Panc1 (cell line): Measurements from ENCODE around the gene ZNF575. TPM values are rescaled to one million over a fixed set of nuclear protein-coding genes. Genes with fewer than 3 reads are reported as not detected.
"Not testable (repeated sequence)": the region's sequence is repeated elsewhere in the genome, so short reads cannot be mapped to it uniquely, and the experiment has no call there.

Source experiments
- ATAC-seq: fragments of 200-7000 bp; cut with Tn5 transposase; 2 replicates; pipeline ENCODE4 v1.9.1; 2020; ENCODE audit warnings: mild to moderate bottlenecking, moderate library complexity
- BruUV-seq: library from RNA; stranded (reverse); fragments of 400-500 nt; replicated peaks from 2 replicates; lab custom pipeline; 2021; lab: Mats Ljungman, UMichigan
- CTCF ChIA-PET: fragments of 300-600 bp; sonication (Branson Sonifier 250); formaldehyde crosslinking; loops from one replicate; lab custom pipeline; 2022; ENCODE audit warnings: antibody characterized with exemption; lab: Charles Lee
- POLR2A ChIA-PET: fragments of 300-600 bp; sonication (Branson Sonifier 250); formaldehyde crosslinking; loops from one replicate; lab custom pipeline; 2022; ENCODE audit warnings: antibody characterized with exemption; lab: Charles Lee
- DNase-seq: peaks from one replicate; pipeline ENCODE4 v3.0.0-alpha.2; 2010; ENCODE audit warnings: low read depth, low spot score
- H3K27ac ChIP-seq: 2 replicates; pipeline ENCODE4 v1.5.1; 2011; ENCODE audit warnings: mild to moderate bottlenecking, low read length, inconsistent platforms
- H3K27me3 ChIP-seq: fragments of 200-500 bp; sonication (Bioruptor generic); 2 replicates; pipeline ENCODE4 v1.6.0; 2014; ENCODE audit warnings: low read length, inconsistent platforms; ENCODE audit not compliant: control insufficient read depth, insufficient read depth
- H3K36me3 ChIP-seq: fragments of 200-500 bp; sonication (Bioruptor generic); 2 replicates; pipeline ENCODE4 v1.5.1; 2014; ENCODE audit warnings: inconsistent platforms, mild to moderate bottlenecking, low read length, moderate library complexity; ENCODE audit not compliant: control insufficient read depth, insufficient read depth
- H3K4me1 ChIP-seq: 2 replicates; pipeline ENCODE4 v1.5.1; 2011; ENCODE audit warnings: inconsistent platforms, mild to moderate bottlenecking, low read length, moderate library complexity; ENCODE audit not compliant: control insufficient read depth, insufficient read depth
- H3K4me3 ChIP-seq, 2 experiments: 2 replicates each; pipeline ENCODE4 v1.5.1; 2011 to 2012; ENCODE audit warnings: low read depth in 2 of 2, low read length in 2 of 2, mild to moderate bottlenecking in 2 of 2, inconsistent platforms in 1 of 2, moderate library complexity in 1 of 2
- H3K9me3 ChIP-seq: fragments of 200-500 bp; sonication (Bioruptor generic); 2 replicates; pipeline ENCODE4 v1.5.1; 2014; ENCODE audit warnings: low read depth, mild to moderate bottlenecking, inconsistent platforms, low read length, moderate library complexity; ENCODE audit not compliant: control insufficient read depth, insufficient read depth
- POLR2AphosphoS5 ChIP-seq: IDR thresholded peaks from 2 replicates; pipeline ENCODE4 v1.6.1; 2012; ENCODE audit warnings: mild to moderate bottlenecking, low read depth, low read length, moderate library complexity
- SIN3A ChIP-seq: IDR thresholded peaks from 2 replicates; pipeline ENCODE4 v1.6.1; 2012; ENCODE audit warnings: low read depth, mild to moderate bottlenecking, low read length, moderate library complexity, borderline replicate concordance; ENCODE audit not compliant: insufficient read depth
- TCF7L2 ChIP-seq: IDR thresholded peaks from 2 replicates; pipeline ENCODE4 v1.6.1; 2011; ENCODE audit warnings: mild to moderate bottlenecking, low read depth, low read length, inconsistent platforms
- in situ Hi-C: cut with HindIII; loops from 2 replicates; pipeline ENCODE4 v1.10.0; 2016; ENCODE audit warnings: low sequenced_read_pairs, low pct_unique_long_range_greater_than_20kb
- intact Hi-C: fragments of 100-400 bp; cut with micrococcal nuclease; formaldehyde crosslinking; loops from one replicate; pipeline ENCODE4 v1.10.0; 2022; ENCODE audit not compliant: unreplicated experiment
- total RNA-seq: library from RNA; stranded (reverse); gene quantifications from one replicate; pipeline ENCODE4 v1.2.1, GENCODE V29; 2021; ENCODE audit not compliant: unreplicated experiment
- TF ChIP-seq, protein P1 (sequence below), 2 experiments: IDR thresholded peaks; 2 replicates each; pipeline ENCODE4 v1.6.1; 2011 to 2012; ENCODE audit warnings: low read depth in 2 of 2, control low read depth in 1 of 2, low read length in 1 of 2, mild to moderate bottlenecking in 1 of 2, moderate library complexity in 1 of 2; ENCODE audit not compliant: insufficient read depth in 1 of 2
- TF ChIP-seq, protein P2 (sequence below): fragments of 450-650 bp; IDR thresholded peaks from 2 replicates; pipeline ENCODE4 v1.5.1; 2017; ENCODE audit warnings: mild to moderate bottlenecking

The ZNF575 gene
- total RNA-seq, 1 experiment from 2014 or later = 1.9 TPM

DNA sequence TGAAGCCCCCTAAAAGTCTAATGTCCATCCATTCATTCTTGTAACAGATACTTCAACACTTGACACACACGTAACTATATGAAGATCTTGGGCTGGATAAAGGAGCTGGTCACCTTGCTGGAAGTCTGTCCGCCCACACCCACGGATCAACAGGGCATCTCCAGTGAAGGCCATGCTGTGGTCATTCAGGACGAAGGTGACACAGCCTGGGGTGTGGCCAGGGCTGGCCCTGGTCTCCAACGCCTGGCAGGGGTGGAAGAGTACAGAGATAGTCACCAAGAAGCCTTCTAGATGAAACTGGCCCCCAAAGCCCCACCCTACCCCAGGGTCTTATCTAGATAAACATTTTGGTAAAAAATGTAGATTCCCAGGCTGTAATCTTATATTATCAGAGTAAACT, 21.7 kb upstream of the ZNF575 start:
- no peaks in the 10 kb centered on the region for H3K27me3 ChIP-seq
- no peak for DNase-seq
- TF ChIP-seq TCF7L2 (no peak), SIN3A (no peak), POLR2AphosphoS5 (no peak)
- TF ChIP-seq, protein P1, sequence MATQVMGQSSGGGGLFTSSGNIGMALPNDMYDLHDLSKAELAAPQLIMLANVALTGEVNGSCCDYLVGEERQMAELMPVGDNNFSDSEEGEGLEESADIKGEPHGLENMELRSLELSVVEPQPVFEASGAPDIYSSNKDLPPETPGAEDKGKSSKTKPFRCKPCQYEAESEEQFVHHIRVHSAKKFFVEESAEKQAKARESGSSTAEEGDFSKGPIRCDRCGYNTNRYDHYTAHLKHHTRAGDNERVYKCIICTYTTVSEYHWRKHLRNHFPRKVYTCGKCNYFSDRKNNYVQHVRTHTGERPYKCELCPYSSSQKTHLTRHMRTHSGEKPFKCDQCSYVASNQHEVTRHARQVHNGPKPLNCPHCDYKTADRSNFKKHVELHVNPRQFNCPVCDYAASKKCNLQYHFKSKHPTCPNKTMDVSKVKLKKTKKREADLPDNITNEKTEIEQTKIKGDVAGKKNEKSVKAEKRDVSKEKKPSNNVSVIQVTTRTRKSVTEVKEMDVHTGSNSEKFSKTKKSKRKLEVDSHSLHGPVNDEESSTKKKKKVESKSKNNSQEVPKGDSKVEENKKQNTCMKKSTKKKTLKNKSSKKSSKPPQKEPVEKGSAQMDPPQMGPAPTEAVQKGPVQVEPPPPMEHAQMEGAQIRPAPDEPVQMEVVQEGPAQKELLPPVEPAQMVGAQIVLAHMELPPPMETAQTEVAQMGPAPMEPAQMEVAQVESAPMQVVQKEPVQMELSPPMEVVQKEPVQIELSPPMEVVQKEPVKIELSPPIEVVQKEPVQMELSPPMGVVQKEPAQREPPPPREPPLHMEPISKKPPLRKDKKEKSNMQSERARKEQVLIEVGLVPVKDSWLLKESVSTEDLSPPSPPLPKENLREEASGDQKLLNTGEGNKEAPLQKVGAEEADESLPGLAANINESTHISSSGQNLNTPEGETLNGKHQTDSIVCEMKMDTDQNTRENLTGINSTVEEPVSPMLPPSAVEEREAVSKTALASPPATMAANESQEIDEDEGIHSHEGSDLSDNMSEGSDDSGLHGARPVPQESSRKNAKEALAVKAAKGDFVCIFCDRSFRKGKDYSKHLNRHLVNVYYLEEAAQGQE (IDR thresholded peaks at IDR 0.05; ENCODE audit: insufficient read depth in 1 of 2, low read depth in 2 of 2, low read length in 1 of 2) = no peak
- TF ChIP-seq, protein P2, sequence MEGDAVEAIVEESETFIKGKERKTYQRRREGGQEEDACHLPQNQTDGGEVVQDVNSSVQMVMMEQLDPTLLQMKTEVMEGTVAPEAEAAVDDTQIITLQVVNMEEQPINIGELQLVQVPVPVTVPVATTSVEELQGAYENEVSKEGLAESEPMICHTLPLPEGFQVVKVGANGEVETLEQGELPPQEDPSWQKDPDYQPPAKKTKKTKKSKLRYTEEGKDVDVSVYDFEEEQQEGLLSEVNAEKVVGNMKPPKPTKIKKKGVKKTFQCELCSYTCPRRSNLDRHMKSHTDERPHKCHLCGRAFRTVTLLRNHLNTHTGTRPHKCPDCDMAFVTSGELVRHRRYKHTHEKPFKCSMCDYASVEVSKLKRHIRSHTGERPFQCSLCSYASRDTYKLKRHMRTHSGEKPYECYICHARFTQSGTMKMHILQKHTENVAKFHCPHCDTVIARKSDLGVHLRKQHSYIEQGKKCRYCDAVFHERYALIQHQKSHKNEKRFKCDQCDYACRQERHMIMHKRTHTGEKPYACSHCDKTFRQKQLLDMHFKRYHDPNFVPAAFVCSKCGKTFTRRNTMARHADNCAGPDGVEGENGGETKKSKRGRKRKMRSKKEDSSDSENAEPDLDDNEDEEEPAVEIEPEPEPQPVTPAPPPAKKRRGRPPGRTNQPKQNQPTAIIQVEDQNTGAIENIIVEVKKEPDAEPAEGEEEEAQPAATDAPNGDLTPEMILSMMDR = no peak
- intact Hi-C loops = no loop called here
- ChIA-PET CTCF (no interaction called here), POLR2A (no interaction called here)
- no peaks in the 10 kb centered on the region for H3K4me1 ChIP-seq
- H3K4me3 ChIP-seq = no peak overlapping the region
- in situ Hi-C loops = no loop called here
- H3K36me3 ChIP-seq = no peaks in the 10 kb centered on the region
- no TSS peak for BruUV-seq
- no peaks in the 10 kb centered on the region for H3K9me3 ChIP-seq
- H3K27ac ChIP-seq = no peak overlapping the region
- ATAC-seq = no peak

DNA sequence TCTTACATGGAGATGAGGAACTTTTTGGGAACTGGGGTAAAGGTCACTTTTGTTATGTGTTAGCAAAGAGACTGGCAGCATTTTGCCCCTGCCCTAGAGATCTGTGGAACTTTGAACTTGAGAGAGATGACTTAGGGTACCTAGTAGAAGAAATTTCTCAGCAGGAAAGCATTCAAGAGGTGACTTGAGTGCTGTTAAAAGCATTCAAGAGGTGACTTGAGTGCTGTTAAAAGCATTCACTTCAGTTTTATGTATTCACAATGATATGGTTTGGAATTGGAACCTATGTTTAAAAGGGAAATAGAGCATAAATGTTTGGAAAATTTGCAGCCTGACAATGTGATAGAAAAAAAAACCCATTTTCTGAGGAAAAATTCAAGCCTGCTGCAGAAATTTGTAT, 20.6 kb upstream of the ZNF575 start:
- H3K27me3 ChIP-seq, H3K4me1 ChIP-seq, CTCF ChIA-PET, ATAC-seq, in situ Hi-C loops, BruUV-seq, POLR2A ChIA-PET, H3K4me3 ChIP-seq, H3K9me3 ChIP-seq, DNase-seq, H3K27ac ChIP-seq, H3K36me3 ChIP-seq, intact Hi-C loops: not testable (repeated sequence)

DNA sequence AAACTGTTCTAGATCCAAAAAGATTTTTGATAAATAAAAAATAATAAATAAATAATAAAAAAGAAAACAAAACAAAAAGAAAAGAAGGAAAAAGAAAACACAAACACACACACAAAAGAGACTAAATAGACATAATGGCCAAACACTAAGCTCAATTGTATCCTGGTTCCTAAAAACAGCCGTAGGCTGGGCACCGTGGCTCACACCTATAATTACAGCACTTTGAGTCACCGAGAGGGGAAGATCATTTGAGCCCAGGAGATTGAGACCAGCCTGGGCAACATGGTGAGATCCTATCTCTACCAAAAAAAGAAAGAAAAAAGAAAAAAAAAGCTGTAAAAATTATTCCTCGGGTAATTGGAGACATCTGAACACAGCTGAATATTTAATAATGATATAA, 14.9 kb upstream of the ZNF575 start:
- no peak overlapping the region for H3K4me3 ChIP-seq
- DNase-seq (no peak), ATAC-seq (no peak)
- BruUV-seq = no TSS peak
- no peaks in the 10 kb centered on the region for H3K4me1 ChIP-seq
- no peaks in the 10 kb centered on the region for H3K27me3 ChIP-seq
- in situ Hi-C loops = no loop called here
- ChIA-PET POLR2A (no interaction called here), CTCF (interaction anchor here (1.2 to 1.4 kb wide), 2 partner anchors 55 to 71 kb away, joined by 3 to 12 read pairs; no protein-coding TSS in a partner anchor)
- no peaks in the 10 kb centered on the region for H3K36me3 ChIP-seq
- no peak overlapping the region for H3K27ac ChIP-seq
- no peaks in the 10 kb centered on the region for H3K9me3 ChIP-seq
- TF ChIP-seq, protein P2 = no peak
- TF ChIP-seq, protein P1 (IDR thresholded peaks at IDR 0.05; ENCODE audit: insufficient read depth in 1 of 2, low read depth in 2 of 2, low read length in 1 of 2) = no peak
- TF ChIP-seq SIN3A (no peak), POLR2AphosphoS5 (no peak), TCF7L2 (no peak)
- intact Hi-C loops = no loop called here
